ENCODE data around the gene FDX1.
"Not testable (repeated sequence)": the region's sequence is repeated elsewhere in the genome, so short reads cannot be mapped to it uniquely, and the experiment has no call there.

The FDX1 gene, protein sequence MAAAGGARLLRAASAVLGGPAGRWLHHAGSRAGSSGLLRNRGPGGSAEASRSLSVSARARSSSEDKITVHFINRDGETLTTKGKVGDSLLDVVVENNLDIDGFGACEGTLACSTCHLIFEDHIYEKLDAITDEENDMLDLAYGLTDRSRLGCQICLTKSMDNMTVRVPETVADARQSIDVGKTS
- total RNA-seq: 15.8 to 30.0 (median 17.9) reads per million in 4 donors

DNA sequence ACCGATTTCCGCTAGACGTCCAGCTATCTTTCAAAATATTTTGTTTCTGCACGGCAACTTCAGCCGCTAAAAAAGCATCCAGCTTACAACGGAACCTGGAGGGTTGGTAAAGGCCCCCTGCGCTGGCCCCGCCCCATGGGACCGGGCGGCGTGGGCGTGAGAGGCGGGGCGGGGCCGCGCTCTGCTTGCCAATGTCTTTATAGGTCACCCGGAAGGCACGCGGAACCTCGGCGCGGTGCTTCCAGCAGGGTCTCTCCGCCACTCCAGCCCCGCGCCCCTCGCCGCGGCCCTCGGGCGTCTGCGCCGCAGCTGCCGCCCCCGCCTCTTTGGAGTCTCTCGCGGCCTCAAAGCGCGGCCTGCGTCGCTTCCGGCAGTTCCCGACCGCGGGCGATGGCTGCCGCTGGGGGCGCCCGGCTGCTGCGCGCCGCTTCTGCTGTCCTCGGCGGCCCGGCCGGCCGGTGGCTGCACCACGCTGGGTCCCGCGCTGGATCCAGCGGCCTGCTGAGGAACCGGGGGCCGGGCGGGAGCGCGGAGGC is at the start of gene FDX1:
Gene FDX1, plus strand, starts transcription at position 218 of the 536 bp plus-strand sequence. Its CDS starts 173 bp downstream, at position 391.
- peak; percentile 65 to 85 (median 68) for DNase-seq

DNA sequence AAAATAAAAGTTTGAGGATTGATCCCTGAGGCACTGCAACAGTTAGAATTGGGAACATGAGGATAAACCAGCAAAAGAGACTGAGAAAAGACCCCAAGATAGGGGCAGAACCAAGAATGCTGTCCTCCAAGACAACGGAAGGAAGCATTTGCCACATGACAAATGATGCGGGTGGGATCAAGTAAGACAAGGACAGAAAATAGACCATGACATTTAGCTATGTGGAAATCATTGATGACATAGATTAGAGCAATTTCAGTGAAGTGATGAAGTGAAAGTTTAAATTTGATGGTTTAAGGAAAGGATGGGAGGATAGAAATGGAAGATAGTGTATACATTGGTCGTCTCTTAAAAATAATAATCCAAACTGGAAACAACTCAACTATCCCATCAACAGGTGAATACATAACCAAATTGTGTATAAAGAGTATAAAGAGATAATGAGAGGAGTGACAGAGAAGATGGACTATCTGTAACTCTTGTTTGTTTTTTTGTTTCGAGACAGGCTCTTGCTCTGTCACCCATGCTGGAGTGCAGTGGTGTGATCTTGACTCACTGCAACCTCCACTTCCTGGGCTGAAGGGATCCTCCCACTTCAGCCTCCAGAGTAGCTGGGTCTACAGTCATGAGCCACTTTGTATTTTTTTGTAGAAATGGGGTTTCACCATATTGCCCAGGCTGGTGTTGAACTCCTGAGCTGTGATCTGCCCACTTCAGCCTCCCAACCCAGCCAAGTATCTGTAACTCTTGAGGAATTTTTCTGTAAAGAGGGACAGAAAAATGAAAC is 48.7 kb upstream of the FDX1 start:
- no peak for DNase-seq

DNA sequence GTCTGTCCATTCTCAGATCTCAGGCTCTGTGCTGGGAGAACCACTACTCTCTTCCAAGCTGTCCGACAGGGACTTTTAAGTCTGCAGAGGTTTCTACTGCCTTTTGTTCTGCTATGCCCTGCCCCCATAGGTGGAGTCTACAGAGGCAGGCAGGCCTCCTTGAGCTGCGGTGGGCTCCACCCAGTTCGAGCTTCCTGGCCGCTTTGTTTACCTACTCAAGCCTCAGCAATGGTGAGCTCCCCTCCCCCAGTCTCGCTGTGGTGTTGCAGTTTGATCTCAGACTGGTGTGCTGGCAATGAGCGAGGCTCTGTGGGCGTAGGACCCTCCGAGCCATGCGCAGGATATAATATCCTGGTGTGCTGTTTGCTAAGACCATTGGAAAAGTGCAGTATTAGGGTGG is 41.5 kb upstream of the FDX1 start:
- DNase-seq: peak in 1 of 5 donors; percentile 36

DNA sequence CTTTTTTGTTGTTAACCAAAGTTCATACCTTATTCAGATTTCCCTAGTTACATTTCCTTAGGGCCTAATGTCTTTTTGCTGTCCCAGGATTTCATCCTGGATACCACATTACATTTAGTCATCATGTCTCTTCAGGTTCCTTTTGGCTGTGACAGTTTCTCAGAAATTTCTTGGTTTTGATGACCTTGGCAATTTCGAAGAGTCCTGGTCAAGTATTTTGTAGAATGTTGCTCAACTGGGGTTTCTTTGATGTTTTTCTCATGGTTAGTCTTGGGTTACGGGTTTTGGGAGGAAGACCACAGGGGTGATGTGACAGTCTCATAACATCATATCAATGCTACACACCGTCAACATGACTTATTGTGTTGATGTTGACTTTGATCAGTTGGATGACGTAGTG is 39.8 kb upstream of the FDX1 start:
- no peak for DNase-seq

DNA sequence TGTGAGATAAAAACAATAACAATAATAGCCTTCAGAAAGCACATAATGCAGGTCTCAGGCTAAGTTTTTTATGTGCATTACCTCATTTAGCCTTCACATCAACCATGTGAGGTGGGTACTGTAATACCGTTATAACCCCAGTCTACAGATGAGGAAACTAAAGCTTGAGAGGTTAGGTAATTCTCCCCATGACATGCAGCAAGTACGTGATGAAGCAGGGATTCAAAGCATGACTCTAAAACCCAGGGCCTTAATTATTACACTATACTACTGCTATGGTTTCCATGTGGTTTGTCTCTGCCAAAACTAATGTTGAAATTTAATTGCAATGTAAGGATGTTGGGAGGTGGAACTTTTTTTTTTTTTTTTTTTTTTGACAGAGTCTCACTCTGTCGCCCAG is 37.7 kb upstream of the FDX1 start:
- no peak for DNase-seq

DNA sequence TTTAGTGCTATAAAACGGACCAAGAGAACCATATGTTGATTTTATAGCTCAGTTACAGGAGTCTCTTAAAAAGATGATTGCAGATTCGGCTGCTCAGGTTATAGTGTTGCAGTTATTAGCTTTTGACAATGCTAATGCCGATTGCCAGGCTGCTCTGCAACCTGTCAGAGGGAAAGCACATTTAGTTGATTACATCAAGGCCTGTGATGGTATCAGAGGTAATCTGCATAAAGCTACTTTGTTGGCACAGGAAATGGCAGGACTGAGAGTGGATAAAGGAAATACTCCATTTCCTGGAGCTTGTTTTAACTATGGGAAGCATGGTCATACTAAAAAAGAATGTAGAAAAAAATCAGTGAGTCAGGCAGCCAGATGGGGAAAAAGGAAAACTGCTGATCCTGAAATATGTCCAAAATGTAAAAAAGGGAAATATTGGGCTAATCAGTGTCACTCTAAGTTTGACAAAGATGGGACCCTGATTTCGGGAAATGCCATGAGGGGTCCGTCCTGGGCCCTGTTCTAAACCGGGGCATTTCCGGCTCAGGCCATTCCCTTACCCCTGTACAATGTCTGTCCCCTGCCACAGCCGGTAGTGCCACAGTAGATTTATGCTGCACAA is 32.0 kb upstream of the FDX1 start:
- not testable (repeated sequence) for DNase-seq

DNA sequence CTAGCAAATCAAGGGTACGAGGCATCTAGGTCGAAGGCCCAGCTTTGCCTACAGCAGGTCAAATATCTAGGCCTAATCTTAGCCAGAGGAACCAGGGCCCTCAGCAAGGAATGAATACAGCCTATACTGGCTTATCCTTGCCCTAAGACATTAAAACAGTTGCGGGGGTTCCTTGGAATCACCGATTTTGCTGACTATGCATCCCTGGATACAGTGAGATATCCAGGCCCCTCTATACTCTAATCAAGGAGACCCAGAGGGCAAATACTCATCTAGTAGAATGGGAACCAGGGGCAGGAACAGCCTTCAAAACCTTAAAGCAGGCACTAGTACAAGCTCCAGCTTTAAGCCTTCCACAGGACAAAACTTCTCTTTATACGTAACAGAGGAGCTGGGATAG is 26.2 kb upstream of the FDX1 start:
- DNase-seq: not testable (repeated sequence)

DNA sequence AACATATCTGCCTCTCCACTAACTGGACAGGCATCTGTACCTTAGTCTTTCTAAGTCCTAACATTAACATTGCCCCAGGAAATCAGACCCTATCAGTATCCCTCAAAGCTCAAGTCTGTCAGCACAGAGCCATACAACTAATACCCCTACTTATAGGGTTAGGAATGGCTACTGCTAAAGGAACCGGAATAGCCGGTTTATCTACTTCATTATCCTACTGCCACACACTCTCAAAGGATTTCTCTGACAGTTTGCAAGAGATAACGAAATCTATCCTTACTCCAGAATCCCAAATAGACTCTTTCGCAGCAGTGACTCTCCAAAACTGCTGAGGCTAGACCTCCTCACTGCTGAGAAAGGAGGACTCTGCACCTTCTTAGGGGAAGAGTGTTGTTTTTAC is 24.1 kb upstream of the FDX1 start:
- not testable (repeated sequence) for DNase-seq

DNA sequence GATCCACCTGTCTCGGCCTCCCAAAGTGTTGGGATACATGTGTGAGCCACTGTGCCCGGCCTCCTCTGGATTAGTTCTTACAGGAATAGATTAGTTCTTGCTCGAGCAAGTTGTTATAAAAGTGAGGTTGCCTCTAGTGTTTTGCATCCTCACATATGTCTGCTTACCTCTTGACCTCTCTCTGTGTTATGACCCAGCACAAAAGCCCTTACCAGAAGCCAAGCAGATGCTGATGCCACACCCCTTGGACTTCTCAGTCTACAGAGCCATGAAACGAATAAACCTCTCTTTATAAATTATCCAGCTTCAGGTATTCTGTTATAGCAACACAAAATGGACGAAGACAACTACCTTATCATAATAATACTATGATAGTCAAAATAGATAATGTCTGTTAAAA is 22.4 kb upstream of the FDX1 start:
- DNase-seq: no peak

DNA sequence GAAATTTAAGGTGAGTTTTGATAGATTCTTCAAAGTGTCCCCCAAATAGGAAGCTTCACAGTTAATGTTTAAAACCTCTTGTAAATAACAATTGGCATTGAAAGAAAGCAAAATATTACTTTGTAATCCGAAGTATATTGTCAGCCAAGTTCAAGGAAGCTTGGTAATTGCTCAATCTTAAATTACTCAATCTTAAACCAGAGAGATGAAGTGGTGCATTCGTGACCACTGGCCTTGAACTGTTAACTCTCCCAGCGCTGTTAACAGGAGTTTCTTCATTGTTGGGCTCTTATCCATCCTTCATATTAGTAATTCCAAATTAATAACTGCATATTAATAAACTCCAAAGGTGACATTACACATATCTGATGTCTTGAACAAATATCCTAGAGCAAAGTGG is 20.6 kb upstream of the FDX1 start:
- no peak for DNase-seq

DNA sequence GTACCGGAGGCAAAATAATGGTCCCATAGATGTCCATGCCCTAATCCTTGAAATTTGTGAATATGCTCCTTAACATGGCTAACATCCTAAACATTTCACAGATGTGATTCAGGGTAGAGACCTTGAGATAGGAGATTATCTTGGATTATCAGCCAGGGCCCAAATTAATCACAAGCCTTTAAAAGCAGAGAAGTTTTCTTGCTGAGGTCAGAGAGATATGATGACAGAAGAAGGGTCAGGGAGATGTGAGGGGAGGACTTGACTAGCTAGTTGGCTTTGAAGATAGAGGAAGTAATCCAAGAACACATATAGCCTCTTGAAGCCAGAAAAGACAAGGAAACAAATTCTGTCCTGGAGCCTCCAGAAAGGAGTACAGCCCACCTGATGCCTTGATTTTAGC is 19.1 kb upstream of the FDX1 start:
- DNase-seq: no peak

DNA sequence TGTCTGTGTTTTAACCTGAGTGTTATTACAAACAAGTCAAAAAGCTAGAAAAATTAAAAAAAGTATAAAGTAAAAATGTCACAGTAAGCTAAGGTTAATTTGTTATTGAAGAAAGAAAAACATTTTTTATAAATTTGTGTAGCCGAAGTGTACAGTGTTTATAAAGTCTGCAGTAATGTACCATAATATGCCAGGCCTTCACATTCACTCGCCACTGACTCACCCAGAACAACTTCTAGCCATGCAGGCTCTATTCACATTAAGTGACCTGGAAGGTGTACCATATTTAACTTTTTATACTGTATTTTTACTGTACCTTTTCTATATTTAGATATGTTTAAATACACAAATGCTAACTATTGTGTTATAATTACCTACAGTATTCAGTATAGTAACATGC is 14.7 kb upstream of the FDX1 start:
- no peak for DNase-seq

DNA sequence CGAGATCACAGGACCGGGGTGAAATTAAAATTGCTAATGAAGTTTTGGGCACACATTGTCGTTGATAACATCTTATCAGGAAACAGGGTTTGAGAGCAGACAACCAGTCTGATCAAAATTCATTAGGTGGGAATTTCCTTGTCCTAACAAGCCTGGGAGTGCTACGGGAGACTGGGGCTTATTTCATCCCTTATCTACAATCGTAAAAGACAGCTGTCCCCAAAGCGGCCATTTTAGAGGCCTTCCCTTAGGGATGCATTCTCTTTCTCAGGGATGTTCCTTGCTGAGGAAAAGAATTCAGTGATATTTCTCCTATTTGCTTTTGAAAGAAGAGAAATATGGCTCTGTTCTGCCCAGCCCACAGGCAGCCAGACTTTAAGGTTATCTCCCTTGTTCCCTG is 8.1 kb upstream of the FDX1 start:
- DNase-seq: not testable (repeated sequence)

DNA sequence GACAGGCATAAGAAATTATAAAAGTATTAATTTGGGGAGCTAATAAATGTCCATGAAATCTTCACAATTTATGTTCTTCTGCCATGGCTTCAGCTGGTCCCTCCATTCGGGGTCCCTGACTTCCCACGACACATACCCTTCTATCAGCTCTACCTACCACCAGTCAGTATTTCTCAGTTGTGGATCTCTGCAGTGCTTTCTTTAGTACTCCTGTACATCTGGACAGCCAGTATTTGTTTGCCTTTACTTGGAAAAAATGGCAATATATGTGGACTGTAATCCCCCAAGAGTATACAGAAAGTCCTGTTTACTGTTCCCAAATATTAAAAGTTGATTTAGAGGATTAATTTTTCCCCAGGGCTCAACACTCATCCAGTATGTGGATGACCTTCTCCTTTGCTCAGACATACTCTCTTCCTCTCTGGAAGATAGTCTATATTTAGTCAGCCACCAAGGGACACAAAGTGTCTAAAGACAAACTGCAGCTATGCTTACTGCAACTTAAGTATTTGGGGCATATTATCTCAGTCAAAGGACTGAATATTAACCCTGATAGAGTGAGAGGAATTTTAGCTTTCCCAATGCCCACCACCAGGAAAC is 7.3 kb upstream of the FDX1 start:
- no peak for DNase-seq

DNA sequence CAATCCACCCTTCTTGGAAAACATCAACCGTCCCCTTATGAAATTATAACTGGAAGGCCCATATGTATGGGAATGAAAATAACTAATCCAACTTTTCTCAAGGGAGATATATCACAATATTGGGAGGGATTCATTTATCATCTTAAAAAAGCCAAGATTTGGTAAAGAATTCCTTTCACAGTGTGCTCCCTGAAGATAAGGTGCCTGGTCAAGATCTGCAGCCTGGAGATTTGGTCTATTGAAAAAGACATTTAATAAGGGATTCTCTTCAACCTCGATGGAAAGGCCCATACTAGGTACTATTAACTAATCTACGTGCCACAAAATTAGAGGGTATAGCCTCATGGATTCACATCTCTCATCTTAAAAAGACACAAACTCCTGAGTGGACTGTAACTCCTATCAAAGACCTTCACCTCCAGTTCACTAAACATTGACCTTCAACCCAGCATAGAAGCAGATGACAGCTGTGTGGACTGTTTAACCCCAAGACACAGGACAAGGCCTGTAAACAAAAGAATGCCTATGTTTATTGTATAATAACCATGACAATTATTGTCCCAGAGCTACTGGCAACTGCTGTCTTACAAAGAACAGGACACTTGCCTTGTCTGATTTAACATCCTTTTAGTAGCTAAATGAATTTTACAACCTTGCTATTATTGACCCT is 4.8 kb upstream of the FDX1 start:
- no peak for DNase-seq

DNA sequence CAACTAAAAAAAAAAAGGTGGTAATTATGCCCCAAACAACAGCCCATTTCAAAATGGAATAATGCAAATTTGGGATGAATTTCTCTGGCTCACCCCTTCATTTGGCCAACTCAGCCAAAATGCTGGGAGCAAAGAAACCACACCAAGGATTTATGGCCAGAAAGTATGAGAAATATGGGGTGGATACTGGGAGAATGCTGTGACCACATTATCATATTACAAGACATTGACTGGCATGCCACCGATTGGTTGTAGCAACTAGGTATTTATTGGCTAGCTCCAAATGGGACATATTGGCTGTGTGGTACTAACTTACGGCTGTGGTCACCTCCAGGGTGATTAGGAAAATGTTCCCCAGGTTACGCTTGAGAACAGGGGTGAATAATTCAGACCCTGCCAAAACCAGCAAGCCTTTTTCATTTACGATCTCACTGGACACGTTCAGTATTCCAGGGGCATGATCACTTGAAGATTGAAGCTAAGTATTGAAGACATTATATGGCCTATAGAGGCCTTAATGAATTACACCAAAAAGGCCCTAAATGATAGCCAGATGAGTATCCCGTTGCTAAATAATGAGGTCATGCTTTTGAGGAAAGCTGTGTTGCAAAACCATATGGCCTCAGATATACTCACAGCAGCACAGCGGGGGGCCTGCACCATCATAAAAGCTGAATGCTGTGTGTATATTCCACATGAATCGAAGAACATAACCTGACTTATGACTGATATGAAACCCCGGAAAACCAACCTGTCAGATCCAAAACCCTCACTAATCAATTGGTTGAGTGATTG is 3.8 kb upstream of the FDX1 start:
- no peak for DNase-seq

DNA sequence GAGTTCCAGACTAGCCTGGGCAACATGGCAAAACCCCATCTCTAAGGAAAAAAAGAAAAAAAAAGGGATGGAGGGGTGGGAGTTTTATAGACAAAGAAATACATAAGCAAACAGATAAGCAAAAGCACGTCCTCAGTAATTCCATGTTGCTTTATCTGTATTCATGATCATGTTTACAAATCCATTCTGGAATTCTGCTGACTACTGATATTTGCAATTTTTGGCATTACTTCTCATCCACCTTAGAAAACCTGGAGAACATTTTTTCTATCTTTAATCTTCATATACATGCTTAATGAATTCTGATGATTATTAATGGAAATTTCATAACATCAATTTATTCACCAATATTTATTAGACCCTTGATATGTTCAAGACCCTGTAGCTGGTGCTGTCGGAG is 1.7 kb upstream of the FDX1 start:
- DNase-seq: no peak

DNA sequence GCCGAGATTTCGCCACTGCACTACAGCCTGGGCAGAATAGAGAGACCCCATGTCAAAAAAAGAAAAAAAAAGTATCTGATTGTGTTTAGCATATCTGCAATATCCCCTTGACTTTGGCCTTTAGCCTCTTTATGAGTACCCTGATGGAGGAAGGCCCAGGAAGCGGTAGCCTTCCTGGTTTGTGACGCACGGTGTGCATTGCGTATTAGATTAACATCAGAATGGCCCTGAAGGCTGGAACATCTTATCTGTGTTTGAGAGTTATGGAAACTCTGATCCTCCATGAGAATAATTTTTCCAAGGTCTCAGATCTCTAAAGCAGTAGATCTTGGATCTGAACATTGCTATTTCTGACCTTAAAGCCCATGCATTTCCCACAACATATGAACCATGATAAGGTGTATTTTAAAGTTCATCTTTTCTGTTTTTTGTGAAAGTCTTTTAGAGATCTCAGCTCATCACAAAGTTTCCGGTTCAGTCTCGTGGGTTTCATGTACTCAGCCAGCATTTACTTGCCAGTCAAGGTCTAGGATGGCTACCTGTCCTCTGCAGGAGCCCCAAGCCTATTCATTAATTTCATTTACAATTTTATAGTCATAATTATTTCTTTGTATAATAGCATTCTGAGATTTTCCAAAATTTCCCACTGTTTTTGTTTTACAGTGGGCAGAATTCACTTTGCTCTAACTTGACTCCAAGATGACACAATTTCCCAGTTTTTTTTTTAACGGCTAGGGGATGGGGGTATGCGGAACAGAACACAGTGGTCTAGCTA is 605 bp upstream of the FDX1 start:
- no peak for DNase-seq

DNA sequence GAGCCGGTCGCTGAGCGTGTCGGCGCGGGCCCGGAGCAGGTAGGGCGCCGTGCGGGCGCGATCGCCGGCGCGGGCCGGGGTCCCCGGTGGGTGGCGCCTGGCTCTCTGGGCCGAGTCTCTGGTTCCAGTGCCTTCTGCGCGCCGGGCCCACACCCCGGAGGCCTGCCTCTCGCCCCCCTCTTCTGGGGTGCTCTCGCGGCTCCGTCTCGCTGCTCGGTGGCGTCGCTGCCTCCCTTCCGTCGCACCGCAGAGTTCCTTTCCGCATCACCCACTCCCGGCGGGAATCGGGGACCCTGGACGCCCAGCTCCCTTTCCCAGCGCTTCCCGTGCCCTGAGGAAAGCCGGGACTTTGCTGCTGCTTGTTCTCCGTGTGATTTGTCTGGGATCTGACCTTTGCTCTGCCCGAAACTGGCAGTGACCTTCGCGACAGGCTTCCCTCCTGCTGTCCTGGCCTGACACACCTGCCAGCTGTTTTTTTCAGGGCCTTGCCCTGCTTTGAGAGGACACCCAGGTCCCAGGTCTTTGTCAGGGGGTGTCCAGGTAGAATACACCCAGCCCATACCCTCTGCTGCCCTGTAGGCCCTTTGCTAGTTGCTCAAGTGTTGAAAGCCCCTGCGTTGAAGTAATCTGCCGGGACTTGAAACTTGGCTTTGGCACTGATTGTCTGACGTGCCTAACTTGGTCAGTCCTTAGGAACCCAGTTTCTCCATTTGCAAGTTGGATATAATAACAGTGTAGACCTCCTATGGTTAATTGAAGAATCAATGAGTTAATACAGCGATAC is 711 bp downstream of the FDX1 start:
- DNase-seq: peak in 4 of 5 donors; percentile 9 to 39 (median 32)

DNA sequence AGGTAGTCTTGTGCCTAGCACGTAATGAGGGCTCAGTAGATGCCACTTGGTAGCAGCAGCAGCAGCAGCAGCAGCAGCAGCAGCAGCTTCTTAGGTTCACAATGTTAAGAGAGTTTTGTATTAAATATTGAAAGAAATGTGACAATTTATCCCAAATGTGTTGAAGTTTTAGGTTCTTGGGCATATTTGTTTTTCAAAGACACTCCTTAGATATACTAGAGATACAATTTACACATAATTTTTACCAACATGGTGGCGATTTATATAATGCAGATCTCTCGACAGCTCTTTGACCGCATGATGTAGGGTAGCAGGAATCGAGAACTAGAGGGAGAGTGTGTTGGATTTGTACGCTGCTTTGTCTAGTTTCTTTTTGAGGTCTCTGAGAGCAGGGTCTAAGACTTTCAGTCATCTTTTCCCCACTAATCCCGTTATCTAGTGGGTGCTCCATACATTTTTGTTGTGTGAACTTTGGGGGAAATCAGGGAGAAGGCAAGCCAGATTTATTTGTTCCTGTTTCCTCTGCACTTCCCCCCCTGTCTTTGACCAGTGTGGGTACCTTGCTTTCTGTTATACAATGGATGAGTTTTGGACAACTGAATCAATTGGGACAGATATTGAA is 1.4 kb downstream of the FDX1 start:
- peak in 1 of 5 donors; percentile 30 for DNase-seq
